H9 (cell line): Measurements from ENCODE around the gene SPATA2. TPM values are rescaled to one million over a fixed set of nuclear protein-coding genes. Genes with fewer than 3 reads are reported as not detected.
A peak's percentile ranks its signal among the peaks of the same experiment; 100 is the strongest.

Experiments
- DNase-seq: peaks from one replicate; pipeline ENCODE4 v3.0.0-alpha.2; 2017
- H2AFZ ChIP-seq: one replicate; pipeline ENCODE4 v1.6.1; 2013; ENCODE audit warnings: mild to moderate bottlenecking, low read length, control low read depth, moderate library complexity
- H2AK5ac ChIP-seq: 2 replicates; pipeline ENCODE4 v1.6.1; 2013; ENCODE audit warnings: low read length, control low read depth, mixed read lengths; ENCODE audit not compliant: insufficient read length
- H2BK120ac ChIP-seq: one replicate; pipeline ENCODE4 v1.6.1; 2013; ENCODE audit warnings: low read depth, mild to moderate bottlenecking, low read length, control low read depth, inconsistent platforms; ENCODE audit not compliant: poor library complexity, severe bottlenecking
- H2BK12ac ChIP-seq: 2 replicates; pipeline ENCODE4 v1.6.1; 2013; ENCODE audit warnings: low read length, control low read depth, mixed read lengths, low read depth; ENCODE audit not compliant: insufficient read length
- H2BK15ac ChIP-seq: 2 replicates; pipeline ENCODE4 v1.6.1; 2013; ENCODE audit warnings: low read depth, low read length, control low read depth
- H2BK20ac ChIP-seq: one replicate; pipeline ENCODE4 v1.6.1; 2013; ENCODE audit warnings: low read depth, mild to moderate bottlenecking, low read length, control low read depth, inconsistent platforms; ENCODE audit not compliant: poor library complexity, severe bottlenecking
- H2BK5ac ChIP-seq: 2 replicates; pipeline ENCODE4 v1.6.1; 2013; ENCODE audit warnings: low read length, control low read depth, mixed read lengths; ENCODE audit not compliant: insufficient read length
- H3K14ac ChIP-seq: 2 replicates; pipeline ENCODE4 v1.6.1; 2013; ENCODE audit warnings: low read length, control low read depth; ENCODE audit not compliant: insufficient read depth
- H3K18ac ChIP-seq: 2 replicates; pipeline ENCODE4 v1.6.1; 2013; ENCODE audit warnings: low read depth, mild to moderate bottlenecking, mixed read lengths, low read length, control low read depth; ENCODE audit not compliant: insufficient read length
- H3K23ac ChIP-seq: 2 replicates; pipeline ENCODE4 v1.6.1; 2013; ENCODE audit warnings: low read length, control low read depth, mixed read lengths, low read depth; ENCODE audit not compliant: insufficient read length
- H3K23me2 ChIP-seq: 2 replicates; pipeline ENCODE4 v1.6.1; 2013; ENCODE audit warnings: low read depth, mild to moderate bottlenecking, mixed read lengths, low read length, control low read depth; ENCODE audit not compliant: insufficient read length, poor library complexity, severe bottlenecking
- H3K27ac ChIP-seq: 2 replicates; pipeline ENCODE4 v1.5.1; 2013; ENCODE audit warnings: low read length, control low read depth, mixed read lengths, low read depth; ENCODE audit not compliant: insufficient read length
- H3K27me3 ChIP-seq: 2 replicates; pipeline ENCODE4 v1.6.1; 2013; ENCODE audit warnings: low read length, control low read depth, inconsistent platforms; ENCODE audit not compliant: insufficient read depth
- H3K4ac ChIP-seq: 2 replicates; pipeline ENCODE4 v1.6.1; 2013; ENCODE audit warnings: low read depth, mild to moderate bottlenecking, control low read depth, inconsistent platforms, low read length, moderate library complexity
- H3K4me1 ChIP-seq: 2 replicates; pipeline ENCODE4 v1.6.1; 2013; ENCODE audit warnings: low read length, control low read depth, inconsistent platforms; ENCODE audit not compliant: insufficient read depth
- H3K4me2 ChIP-seq: 2 replicates; pipeline ENCODE4 v1.6.1; 2013; ENCODE audit warnings: low read length, control low read depth, mixed read lengths; ENCODE audit not compliant: insufficient read length, insufficient read depth
- H3K56ac ChIP-seq: 2 replicates; pipeline ENCODE4 v1.6.1; 2013; ENCODE audit warnings: low read depth, mild to moderate bottlenecking, mixed read lengths, low read length, control low read depth; ENCODE audit not compliant: insufficient read length
- H3K79me1 ChIP-seq: 2 replicates; pipeline ENCODE4 v1.6.1; 2013; ENCODE audit warnings: low read depth, mild to moderate bottlenecking, moderate library complexity, low read length, control low read depth, inconsistent platforms; ENCODE audit not compliant: insufficient read depth, poor library complexity, severe bottlenecking
- H3K79me2 ChIP-seq: 2 replicates; pipeline ENCODE4 v1.6.1; 2013; ENCODE audit warnings: low read length, control low read depth, inconsistent platforms; ENCODE audit not compliant: insufficient read depth
- H3K9ac ChIP-seq: 2 replicates; pipeline ENCODE4 v1.6.1; 2013; ENCODE audit warnings: low read length, control low read depth, mixed read lengths; ENCODE audit not compliant: insufficient read length; ENCODE audit errors: extremely low read depth
- H3K9me3 ChIP-seq: one replicate; pipeline ENCODE4 v1.6.1; 2013; ENCODE audit warnings: low read depth, low read length, inconsistent platforms; ENCODE audit not compliant: control insufficient read depth
- H3T11ph ChIP-seq: one replicate; pipeline ENCODE4 v1.6.1; 2013; ENCODE audit warnings: mild to moderate bottlenecking, low read length, control low read depth, inconsistent platforms
- H4K20me1 ChIP-seq: one replicate; pipeline ENCODE4 v1.6.1; 2013; ENCODE audit not compliant: control insufficient read depth, insufficient read length, insufficient read depth
- H4K5ac ChIP-seq: 2 replicates; pipeline ENCODE4 v1.6.1; 2013; ENCODE audit warnings: low read depth, mild to moderate bottlenecking, mixed read lengths, low read length, control low read depth; ENCODE audit not compliant: insufficient read length
- H4K8ac ChIP-seq: replicated peaks from 2 replicates; pipeline ENCODE4 v1.6.1; 2013; ENCODE audit warnings: low read length, control low read depth, mixed read lengths, low read depth; ENCODE audit not compliant: insufficient read length
- H4K91ac ChIP-seq: 2 replicates; pipeline ENCODE4 v1.6.1; 2013; ENCODE audit warnings: low read depth, mild to moderate bottlenecking, moderate library complexity, mixed read lengths, low read length, control low read depth; ENCODE audit not compliant: insufficient read length
- H3K27ac Mint-ChIP-seq, 3 experiments: 2 replicates in 2 of 3; 3 replicates in 1 of 3; pipeline ENCODE4 v1.8.0; 2020 to 2021; ENCODE audit warnings: mixed read lengths in 3 of 3, mild to moderate bottlenecking in 1 of 3, moderate library complexity in 1 of 3
- H3K27me3 Mint-ChIP-seq: 2 replicates; pipeline ENCODE4 v1.8.0; 2021; ENCODE audit warnings: low read depth, mild to moderate bottlenecking, moderate library complexity, mixed read lengths
- H3K36me3 Mint-ChIP-seq, 3 experiments: 2 replicates in 2 of 3; 3 replicates in 1 of 3; pipeline ENCODE4 v1.8.0; 2020 to 2021; ENCODE audit warnings: low read depth in 3 of 3, mixed read lengths in 3 of 3; ENCODE audit not compliant: insufficient read depth in 1 of 3
- H3K4me1 Mint-ChIP-seq, 2 experiments: 2 replicates each; pipeline ENCODE4 v1.8.0; 2020; ENCODE audit warnings: mixed read lengths in 2 of 2
- H3K4me3 Mint-ChIP-seq, 2 experiments: 2 replicates in 1 of 2; 3 replicates in 1 of 2; pipeline ENCODE4 v1.8.0; 2020 to 2021; ENCODE audit warnings: mild to moderate bottlenecking in 2 of 2, mixed read lengths in 2 of 2, moderate library complexity in 1 of 2
- H3K9me3 Mint-ChIP-seq, 2 experiments: 2 replicates in 1 of 2; 3 replicates in 1 of 2; pipeline ENCODE4 v1.8.0; 2020; ENCODE audit warnings: mild to moderate bottlenecking in 2 of 2, mixed read lengths in 2 of 2, moderate library complexity in 1 of 2
- CTCF ChIP-seq: fragments of 200-600 bp; sonication (generic); conservative IDR thresholded peaks from 3 replicates; pipeline ENCODE4 v1.8.0; 2021; ENCODE audit warnings: antibody characterized with exemption, mild to moderate bottlenecking
- WGBS: extraction: QIAGEN DNeasy Blood & Tissue Kit; methylation state at CpG from one replicate; pipeline ENCODE4 v1.1.7; 2013; ENCODE audit warnings: missing lambda C conversion rate, low lambda C conversion rate, mixed read lengths; ENCODE audit not compliant: insufficient read length; ENCODE audit errors: extremely low coverage; 5-methylcytosine and 5-hydroxymethylcytosine counted together
- total RNA-seq: library from RNA; stranded (reverse); gene quantifications from 2 replicates; pipeline ENCODE4 v1.2.1, GENCODE V29; 2021

Gene SPATA2
- total RNA-seq, 1 experiment from 2014 or later, result 9.6 TPM

DNA sequence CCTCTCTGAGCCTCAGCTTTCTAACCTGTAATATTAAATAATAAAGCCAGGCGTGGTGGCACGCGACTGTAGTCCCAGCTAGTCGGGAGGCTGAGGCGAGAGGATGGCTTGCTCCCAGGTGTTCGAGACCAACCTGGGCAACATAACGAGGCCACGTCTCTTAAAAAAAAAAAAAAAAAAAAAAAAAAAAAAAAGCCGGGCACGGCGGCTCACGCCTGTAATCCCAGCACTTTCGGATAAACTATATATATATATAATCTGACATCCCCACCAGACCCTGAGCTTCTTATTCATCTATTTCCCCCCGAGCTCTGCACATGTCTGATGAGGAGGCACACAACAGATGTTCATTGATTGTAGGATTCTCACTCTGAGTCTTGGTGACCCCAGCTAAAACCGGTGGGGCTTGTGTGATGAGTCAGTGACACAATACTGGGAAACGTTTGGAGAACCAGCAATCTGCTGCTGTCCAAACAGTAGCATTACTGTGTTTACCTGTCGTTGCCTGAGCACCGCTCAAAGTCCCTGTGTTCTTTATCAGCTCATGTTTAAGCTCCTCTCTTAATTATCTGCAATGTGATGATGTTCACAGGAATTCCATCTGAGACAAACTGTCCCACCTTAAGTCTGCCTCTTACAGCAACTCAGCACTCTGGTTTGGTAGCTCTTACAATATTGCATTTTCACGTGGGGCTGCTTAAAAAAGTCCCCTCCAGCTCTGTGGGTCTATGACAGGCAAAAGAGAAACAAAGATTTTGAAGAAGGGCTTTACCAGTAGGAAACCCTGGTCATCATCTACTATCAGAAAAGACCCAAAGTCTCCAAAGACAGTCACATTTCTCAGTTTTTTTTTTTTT is 1.0 kb upstream of the SPATA2 start:
- no peak overlapping the region for H2BK5ac ChIP-seq
- H2BK12ac ChIP-seq, result no peak overlapping the region
- H3K27me3 ChIP-seq, result no peaks in the 10 kb centered on the region
- no peak overlapping the region for H2BK15ac ChIP-seq
- no peak overlapping the region for H3K56ac ChIP-seq
- H3K27me3 Mint-ChIP-seq, result peaks cover 10% of the 10 kb centered on the region
- H3T11ph ChIP-seq, result no peak overlapping the region
- H2BK20ac ChIP-seq, result no peak overlapping the region
- peak overlapping the region; percentile 90 for H3K4me2 ChIP-seq
- H3K9me3 Mint-ChIP-seq, result no peaks in the 10 kb centered on the region; a peak in 1 of 5 replicates
- H3K79me2 ChIP-seq, result peaks cover 15% of the 10 kb centered on the region; the same call in 1 of the 2 replicates
- H2BK120ac ChIP-seq, result no peak overlapping the region
- no peak for TF ChIP-seq CTCF
- H3K79me1 ChIP-seq, result peaks cover 9% of the 10 kb centered on the region
- H3K36me3 Mint-ChIP-seq, result no peaks in the 10 kb centered on the region; a peak in 1 of 7 replicates
- no peak overlapping the region for H3K4ac ChIP-seq
- no peak overlapping the region for H3K14ac ChIP-seq
- no peaks in the 10 kb centered on the region for H4K20me1 ChIP-seq
- H2AK5ac ChIP-seq, result no peak overlapping the region
- no peak overlapping the region for H3K27ac ChIP-seq
- H3K4me3 Mint-ChIP-seq, result peak overlapping the region; percentile 97 to 99
- H2AFZ ChIP-seq, result no peak overlapping the region
- no peak overlapping the region for H4K5ac ChIP-seq
- H3K4me1 ChIP-seq, result peaks cover 2% of the 10 kb centered on the region; the same call in 1 of the 2 replicates
- H3K9me3 ChIP-seq, result no peaks in the 10 kb centered on the region
- no peak overlapping the region for H3K23ac ChIP-seq
- H4K8ac ChIP-seq, result no peak overlapping the region
- WGBS, result no CpG with 5 or more reads among the region's 19 CpGs
- H3K27ac Mint-ChIP-seq, result peak overlapping the region in 2 of 3 experiments; percentile 93 to 100; a peak in 5 of 7 replicates
- H3K4me1 Mint-ChIP-seq, result peaks cover 16 to 20% of the 10 kb centered on the region in 2 experiments
- H3K18ac ChIP-seq, result no peak overlapping the region
- H3K9ac ChIP-seq, result peak overlapping the region; percentile 99
- no peak for DNase-seq
- H3K23me2 ChIP-seq, result peaks cover 10% of the 10 kb centered on the region
- no peak overlapping the region for H4K91ac ChIP-seq
